GM12864 (cell line): ENCODE measurements around the gene BIRC6.

Experiments used
- DNase-seq: peaks from one replicate; pipeline ENCODE4 v3.0.0-alpha.2; 2011; ENCODE audit warnings: low read depth
- H3K4me3 ChIP-seq: 2 replicates; pipeline ENCODE4 v1.5.1; 2011; ENCODE audit warnings: mild to moderate bottlenecking, low read depth, low read length, control low read depth
- CTCF ChIP-seq: IDR thresholded peaks from 2 replicates; pipeline ENCODE4 v1.5.1; 2011; ENCODE audit warnings: low read depth, mild to moderate bottlenecking, moderate library complexity, low read length, control low read depth, inconsistent platforms; ENCODE audit errors: missing control alignments

Gene BIRC6

GRCh38 chr2:32611366-32611765 lies 254.5 kb downstream of the BIRC6 start:
- H3K4me3 ChIP-seq, result no peak overlapping the region
- no peak for DNase-seq
- no peak for TF ChIP-seq CTCF

GRCh38 chr2:32611771-32612170 lies 254.9 kb downstream of the BIRC6 start:
- H3K4me3 ChIP-seq, result no peak overlapping the region
- no peak for TF ChIP-seq CTCF
- no peak for DNase-seq

GRCh38 chr2:32614084-32614483 lies 257.3 kb downstream of the BIRC6 start:
- DNase-seq, result no peak
- no peak for TF ChIP-seq CTCF
- no peak overlapping the region for H3K4me3 ChIP-seq

GRCh38 chr2:32617599-32618189 lies 260.9 kb downstream of the BIRC6 start:
- no peak for DNase-seq
- H3K4me3 ChIP-seq, result no peak overlapping the region
- TF ChIP-seq CTCF, result no peak

- no peak for TF ChIP-seq CTCF
- no peak overlapping the region for H3K4me3 ChIP-seq
- DNase-seq, result no peak
Observed at GRCh38 chr2:32622570-32623310, 265.9 kb downstream of the BIRC6 start.

- no peak for DNase-seq
- H3K4me3 ChIP-seq, result no peak overlapping the region
- no peak for TF ChIP-seq CTCF
Observed at GRCh38 chr2:32623311-32623706, 266.5 kb downstream of the BIRC6 start.

GRCh38 chr2:32624812-32625211 lies 268.0 kb downstream of the BIRC6 start:
- no peak overlapping the region for H3K4me3 ChIP-seq
- DNase-seq, result no peak
- TF ChIP-seq CTCF, result no peak
